Measurements from ENCODE around the gene LILRA2. TPM values are rescaled to one million over a fixed set of nuclear protein-coding genes. Genes with fewer than 3 reads are reported as not detected.

Gene LILRA2
- polyA plus RNA-seq, 1 donor from 2014 or later, result not detected

- no peaks in the 10 kb centered on the region for H3K9me3 ChIP-seq (ENCODE audit: low read length)
- H3F3A ChIP-seq (ENCODE audit: insufficient read depth, low read length, poor library complexity, severe bottlenecking), result no peaks in the 10 kb centered on the region
- no peak overlapping the region for H3K9ac ChIP-seq (ENCODE audit: low read length)
- TF ChIP-seq MXI1 (conservative IDR thresholded peaks at IDR 0.05; ENCODE audit: poor library complexity, severe bottlenecking) (no peak), TAF1 (IDR thresholded peaks at IDR 0.05; ENCODE audit: low read depth) (no peak), REST (IDR thresholded peaks at IDR 0.05; ENCODE audit: borderline replicate concordance) (no peak), POLR2AphosphoS5 (IDR thresholded peaks at IDR 0.05) (no peak), EP300 (conservative IDR thresholded peaks at IDR 0.05; ENCODE audit: poor library complexity, severe bottlenecking) (no peak), SMC3 (conservative IDR thresholded peaks at IDR 0.05; ENCODE audit: poor library complexity) (no peak), RAD21 (conservative IDR thresholded peaks at IDR 0.05) (no peak), CTCF (IDR thresholded peaks at IDR 0.05; ENCODE audit: poor library complexity, severe bottlenecking) (no peak), EZH2 (IDR thresholded peaks at IDR 0.05; ENCODE audit: borderline replicate concordance, insufficient read depth, low read length, poor library complexity, severe bottlenecking) (no peak)
- no peaks in the 10 kb centered on the region for H3K36me3 ChIP-seq (ENCODE audit: insufficient read depth, low read length)
- H3K9me2 ChIP-seq (ENCODE audit: insufficient read depth, low read length), result no peaks in the 10 kb centered on the region
- no peak overlapping the region for H3K4me2 ChIP-seq (ENCODE audit: low read length)
- H4K20me1 ChIP-seq (ENCODE audit: insufficient read depth), result no peaks in the 10 kb centered on the region
- H2AFZ ChIP-seq (ENCODE audit: low read depth, low read length), result no peak overlapping the region
- no peak overlapping the region for H3K27ac ChIP-seq (ENCODE audit: low read length)
- H3K4me3 ChIP-seq (ENCODE audit: low read length), result no peak overlapping the region
- H3K27me3 ChIP-seq (ENCODE audit: insufficient read depth, low read depth, low read length), result no peaks in the 10 kb centered on the region
- H3K79me2 ChIP-seq (replicated peaks; ENCODE audit: insufficient read depth, low read length), result no peaks in the 10 kb centered on the region
Observed at GRCh38 chr19:54552913-54553310, 20.7 kb upstream of the LILRA2 start.

GRCh38 chr19:54554006-54554405 lies 19.6 kb upstream of the LILRA2 start:
- H3K4me2 ChIP-seq (ENCODE audit: low read length), result no peak overlapping the region
- TF ChIP-seq EZH2 (IDR thresholded peaks at IDR 0.05; ENCODE audit: borderline replicate concordance, insufficient read depth, low read length, poor library complexity, severe bottlenecking) (no peak), RAD21 (conservative IDR thresholded peaks at IDR 0.05) (no peak), MXI1 (conservative IDR thresholded peaks at IDR 0.05; ENCODE audit: poor library complexity, severe bottlenecking) (no peak), EP300 (conservative IDR thresholded peaks at IDR 0.05; ENCODE audit: poor library complexity, severe bottlenecking) (no peak), TAF1 (IDR thresholded peaks at IDR 0.05; ENCODE audit: low read depth) (no peak), POLR2AphosphoS5 (IDR thresholded peaks at IDR 0.05) (no peak), REST (IDR thresholded peaks at IDR 0.05; ENCODE audit: borderline replicate concordance) (no peak), SMC3 (conservative IDR thresholded peaks at IDR 0.05; ENCODE audit: poor library complexity) (no peak), CTCF (IDR thresholded peaks at IDR 0.05; ENCODE audit: poor library complexity, severe bottlenecking) (no peak)
- no peaks in the 10 kb centered on the region for H3K27me3 ChIP-seq (ENCODE audit: insufficient read depth, low read depth, low read length)
- H3F3A ChIP-seq (ENCODE audit: insufficient read depth, low read length, poor library complexity, severe bottlenecking), result no peaks in the 10 kb centered on the region
- no peaks in the 10 kb centered on the region for H3K9me3 ChIP-seq (ENCODE audit: low read length)
- no peaks in the 10 kb centered on the region for H4K20me1 ChIP-seq (ENCODE audit: insufficient read depth)
- H3K9ac ChIP-seq (ENCODE audit: low read length), result no peak overlapping the region
- H2AFZ ChIP-seq (ENCODE audit: low read depth, low read length), result no peak overlapping the region
- no peaks in the 10 kb centered on the region for H3K9me2 ChIP-seq (ENCODE audit: insufficient read depth, low read length)
- no peak overlapping the region for H3K4me3 ChIP-seq (ENCODE audit: low read length)
- H3K27ac ChIP-seq (ENCODE audit: low read length), result no peak overlapping the region
- no peaks in the 10 kb centered on the region for H3K36me3 ChIP-seq (ENCODE audit: insufficient read depth, low read length)
- H3K79me2 ChIP-seq (replicated peaks; ENCODE audit: insufficient read depth, low read length), result no peaks in the 10 kb centered on the region
